Measurements from ENCODE around the gene ZNF575.
A peak's percentile ranks its signal among the peaks of the same experiment; 100 is the strongest.

The ZNF575 gene

GRCh38 chr19:43526884-43527859, 5.8 kb upstream of the ZNF575 start, which contains the start of gene ETHE1:
ETHE1 (minus strand) TSS chr19:43527201; CDS start chr19:43527177, 24 bp downstream.
- peak; percentile 88 for DNase-seq (ENCODE audit: extremely low spot score)
- POLR2A ChIA-PET: no interaction called here
- CTCF ChIA-PET: interaction anchor here (1.1 to 11.9 kb wide), 7 partner anchors 8 to 141 kb away, joined by 3 to 340 read pairs (median 10); partner anchors contain the start of gene PHLDB3
- TF ChIP-seq CTCF (IDR thresholded peaks at IDR 0.05; ENCODE audit: control extremely low read depth, extremely low read depth, low read depth, missing control alignments): no peak

- no peak for TF ChIP-seq CTCF (IDR thresholded peaks at IDR 0.05; ENCODE audit: control extremely low read depth, extremely low read depth, low read depth, missing control alignments)
- CTCF ChIA-PET: interaction anchor here (1.1 to 2.2 kb wide), 7 partner anchors 9 to 140 kb away, joined by 3 to 17 read pairs (median 3); partner anchors contain the start of gene PHLDB3
- POLR2A ChIA-PET: interaction anchor here (0.6 kb wide), 1 partner anchor 1940 kb away, joined by 3 read pairs; the partner anchor contains the start of gene FOSB
- no peak for DNase-seq (ENCODE audit: extremely low spot score)
These were observed 4.9 kb upstream of the ZNF575 start for GRCh38 chr19:43527860-43528622.

GRCh38 chr19:43532571-43532961, 422 bp upstream of the ZNF575 start:
- POLR2A ChIA-PET: interaction anchor here (0.6 to 1.1 kb wide), 3 partner anchors 28 to 72 kb away, joined by 3 to 5 read pairs (median 4); partner anchors contain the start of genes IRGQ, PHLDB3 and ZNF576
- CTCF ChIA-PET: interaction anchor here (1.0 to 9.2 kb wide), 10 partner anchors 8 to 85 kb away, joined by 3 to 79 read pairs (median 6); partner anchors contain the start of genes IRGQ and ZNF576
- TF ChIP-seq CTCF (IDR thresholded peaks at IDR 0.05; ENCODE audit: control extremely low read depth, extremely low read depth, low read depth, missing control alignments): no peak
- DNase-seq (ENCODE audit: extremely low spot score): peak; percentile 56

GRCh38 chr19:43533546-43534304, 737 bp downstream of the ZNF575 start:
- no peak for TF ChIP-seq CTCF (IDR thresholded peaks at IDR 0.05; ENCODE audit: control extremely low read depth, extremely low read depth, low read depth, missing control alignments)
- DNase-seq (ENCODE audit: extremely low spot score): peak; percentile 93
- ChIA-PET POLR2A (interaction anchor here (0.5 to 1.1 kb wide), 4 partner anchors 29 to 293 kb away, joined by 3 to 9 read pairs (median 6); partner anchors contain the start of genes IRGQ, PHLDB3, ZNF283 and ZNF576), CTCF (interaction anchor here (0.9 to 9.2 kb wide), 11 partner anchors 9 to 101 kb away, joined by 3 to 79 read pairs (median 5); partner anchors contain the start of genes IRGQ and ZNF576)

GRCh38 chr19:43534305-43534815, 1.4 kb downstream of the ZNF575 start:
- ChIA-PET POLR2A (no interaction called here), CTCF (interaction anchor here (1.8 to 9.2 kb wide), 6 partner anchors 12 to 134 kb away, joined by 4 to 79 read pairs (median 8); partner anchors contain the start of genes IRGQ and ZNF576)
- TF ChIP-seq CTCF (IDR thresholded peaks at IDR 0.05; ENCODE audit: control extremely low read depth, extremely low read depth, low read depth, missing control alignments): no peak
- no peak for DNase-seq (ENCODE audit: extremely low spot score)

Data from GM10248 (cell line).